B cell (primary cell): ENCODE results near the gene APP. TPM values are rescaled to one million over a fixed set of nuclear protein-coding genes. Genes with fewer than 3 reads are reported as not detected.

Source experiments
- ATAC-seq: fragments of 200-7000 bp; cut with Tn5 transposase; one replicate; pipeline ENCODE4 v1.10.0; 2021; ENCODE audit warnings: low read depth, mild to moderate bottlenecking, moderate number of reproducible peaks, moderate library complexity
- CTCF ChIA-PET: fragments of 350-600 bp; sonication (Branson Sonifier 250); formaldehyde crosslinking; loops from one replicate; lab custom pipeline; 2021; ENCODE audit warnings: antibody characterized with exemption, inconsistent platforms; lab: Charles Lee
- POLR2A ChIA-PET: fragments of 350-600 bp; sonication (Branson Sonifier 250); formaldehyde crosslinking; loops from one replicate; lab custom pipeline; 2021; ENCODE audit warnings: antibody characterized with exemption; lab: Charles Lee
- DNase-seq: peaks from one replicate; pipeline ENCODE4 v3.0.0; 2013
- H2AFZ ChIP-seq: 2 replicates; pipeline ENCODE4 v1.6.1; 2012; ENCODE audit warnings: mild to moderate bottlenecking, low read depth, low read length; ENCODE audit not compliant: insufficient read depth, poor library complexity, severe bottlenecking
- H3K27ac ChIP-seq, 2 donors: 1 replicate in 1 of 2; 2 replicates in 1 of 2; pipeline ENCODE4 v1.5.1; 2012 to 2013; ENCODE audit warnings: low read length in 2 of 2, mild to moderate bottlenecking in 2 of 2, moderate library complexity in 1 of 2
- H3K27me3 ChIP-seq, 4 experiments: fragments of 200-600 bp in 1 of 4; sonication (generic) in 1 of 4; replicated peaks in 1 of 4; 1 replicate in 2 of 4; 2 replicates in 2 of 4; pipeline versions ENCODE4 v1.6.1 to v1.7.0; 2013 to 2016; ENCODE audit warnings: low read length in 3 of 4, mild to moderate bottlenecking in 2 of 4, mixed read lengths in 1 of 4, moderate library complexity in 1 of 4; ENCODE audit not compliant: insufficient read depth in 4 of 4, control insufficient read depth in 3 of 4; ENCODE audit errors: control extremely low read depth in 1 of 4
- H3K36me3 ChIP-seq, 2 experiments: replicated peaks in 1 of 2; 1 replicate in 1 of 2; 2 replicates in 1 of 2; pipeline versions ENCODE4 v1.6.1 to v1.7.1; 2013; ENCODE audit warnings: low read length in 1 of 2; ENCODE audit not compliant: insufficient read depth in 2 of 2, control insufficient read depth in 1 of 2; ENCODE audit errors: control extremely low read depth in 1 of 2, extremely low read depth in 1 of 2
- H3K4me1 ChIP-seq, 2 donors: fragments of 200-600 bp in 1 of 2; sonication (generic) in 1 of 2; 1 replicate in 1 of 2; 2 replicates in 1 of 2; pipeline versions ENCODE4 v1.5.1 to v1.6.1; 2013 to 2017; ENCODE audit warnings: low read length in 2 of 2; ENCODE audit not compliant: control insufficient read depth in 2 of 2, insufficient read depth in 2 of 2
- H3K4me2 ChIP-seq: replicated peaks from 2 replicates; pipeline ENCODE3; 2012; ENCODE audit warnings: mild to moderate bottlenecking, low read depth, low read length; ENCODE audit not compliant: poor library complexity, severe bottlenecking
- H3K4me3 ChIP-seq, 5 experiments: fragments of 200-600 bp in 1 of 5; sonication (generic) in 1 of 5; 1 replicate in 3 of 5; 2 replicates in 2 of 5; pipeline versions ENCODE4 v1.5.1 to v1.7.0; 2011 to 2016; ENCODE audit warnings: low read length in 4 of 5, mild to moderate bottlenecking in 4 of 5, low read depth in 2 of 5, control low read depth in 1 of 5, moderate library complexity in 1 of 5; ENCODE audit not compliant: insufficient read depth in 1 of 5; ENCODE audit errors: control extremely low read depth in 1 of 5, extremely low read depth in 1 of 5
- H3K79me2 ChIP-seq: fragments of 200-600 bp; sonication (generic); one replicate; pipeline ENCODE4 v1.6.0; 2016; ENCODE audit warnings: low read length; ENCODE audit not compliant: control insufficient read depth, insufficient read depth
- H3K9ac ChIP-seq: fragments of 200-600 bp; sonication (generic); 2 replicates; pipeline ENCODE4 v1.6.1; 2017; ENCODE audit warnings: mild to moderate bottlenecking, low read length, moderate library complexity
- H3K9me3 ChIP-seq, 3 donors: one replicate each; pipeline versions ENCODE4 v1.6.1 to v1.7.1; 2013; ENCODE audit warnings: low read length in 2 of 3; ENCODE audit not compliant: control insufficient read depth in 2 of 3, insufficient read depth in 1 of 3; ENCODE audit errors: control extremely low read depth in 1 of 3
- H4K20me1 ChIP-seq: 2 replicates; pipeline ENCODE4 v1.6.0; 2012; ENCODE audit warnings: mild to moderate bottlenecking, low read length; ENCODE audit not compliant: insufficient read depth, control insufficient read depth, poor library complexity, severe bottlenecking
- H3K27ac Mint-ChIP-seq: one replicate; pipeline ENCODE4 v1.8.0; 2021; ENCODE audit warnings: mixed read lengths
- H3K27me3 Mint-ChIP-seq: one replicate; pipeline ENCODE4 v1.8.0; 2021; ENCODE audit warnings: mixed read lengths
- H3K4me1 Mint-ChIP-seq: one replicate; pipeline ENCODE4 v1.8.0; 2021; ENCODE audit warnings: mixed read lengths
- H3K4me3 Mint-ChIP-seq: one replicate; pipeline ENCODE4 v1.8.0; 2021; ENCODE audit warnings: mixed read lengths
- H3K9me3 Mint-ChIP-seq: one replicate; pipeline ENCODE4 v1.8.0; 2022; ENCODE audit warnings: mixed read lengths; ENCODE audit not compliant: insufficient read depth
- EZH2 ChIP-seq: IDR thresholded peaks from 2 replicates; pipeline ENCODE4 v1.6.1; 2012; ENCODE audit warnings: borderline replicate concordance, low read depth, mild to moderate bottlenecking, moderate library complexity, low read length; ENCODE audit not compliant: insufficient read depth, poor library complexity, severe bottlenecking
- WGBS: methylation state at CpG from one replicate; pipeline ENCODE4 v1.1.5; 2013; ENCODE audit warnings: missing lambda C conversion rate; ENCODE audit not compliant: insufficient coverage; 5-methylcytosine and 5-hydroxymethylcytosine counted together
- intact Hi-C: fragments of 100-400 bp; cut with micrococcal nuclease; formaldehyde crosslinking; loops from one replicate; pipeline ENCODE4 v1.10.0; 2022
- polyA plus RNA-seq: library from polyadenylated mRNA; depleted of rRNA; stranded (reverse); fragments of >200 nt; gene quantifications from 2 replicates; pipeline ENCODE4 v1.2.3, GENCODE V29; 2012
- total RNA-seq, 2 donors: library from RNA; stranded (reverse); fragments of 120-200 nt in 1 of 2; gene quantifications; 1 replicate in 1 of 2; 2 replicates in 1 of 2; pipeline versions ENCODE4 v1.2.3 to v1.2.4, GENCODE V29; 2013 to 2022
- TF ChIP-seq, protein P1 (sequence below): fragments of 200-600 bp; IDR thresholded peaks from one replicate; pipeline ENCODE4 v1.8.0; 2022; ENCODE audit warnings: antibody characterized with exemption, mild to moderate bottlenecking

The APP gene
- total and polyA plus RNA-seq, 2 donors (not counting 1 experiment from before 2014, with no cell fraction given): 28.3 to 34.7 TPM

GRCh38 chr21:26032263-26032662, 138.3 kb downstream of the APP start:
- CTCF ChIA-PET: interaction anchor here (1.0 to 1.7 kb wide), 2 partner anchors 23 to 136 kb away, joined by 3 to 12 read pairs; no protein-coding TSS in a partner anchor
- Histone ChIP-seq H4K20me1 (no peaks in the 10 kb centered on the region), H3K9me3 (no peaks in the 10 kb centered on the region), H3K4me1 (no peaks in the 10 kb centered on the region), H3K27me3 (no peaks in the 10 kb centered on the region), H3K36me3 (no peaks in the 10 kb centered on the region), H3K79me2 (no peaks in the 10 kb centered on the region), H2AFZ (no peak overlapping the region), H3K4me2 (no peak overlapping the region), H3K4me3 (no peak overlapping the region), H3K9ac (no peak overlapping the region), H3K27ac (no peak overlapping the region)
- intact Hi-C loops: no loop called here
- Mint-ChIP-seq H3K9me3 (peaks cover 5% of the 10 kb centered on the region), H3K4me3 (no peak overlapping the region), H3K27me3 (no peaks in the 10 kb centered on the region), H3K27ac (no peak overlapping the region), H3K4me1 (no peaks in the 10 kb centered on the region)
- DNase-seq (no peak), ATAC-seq (no peak)
- TF ChIP-seq, protein P1, sequence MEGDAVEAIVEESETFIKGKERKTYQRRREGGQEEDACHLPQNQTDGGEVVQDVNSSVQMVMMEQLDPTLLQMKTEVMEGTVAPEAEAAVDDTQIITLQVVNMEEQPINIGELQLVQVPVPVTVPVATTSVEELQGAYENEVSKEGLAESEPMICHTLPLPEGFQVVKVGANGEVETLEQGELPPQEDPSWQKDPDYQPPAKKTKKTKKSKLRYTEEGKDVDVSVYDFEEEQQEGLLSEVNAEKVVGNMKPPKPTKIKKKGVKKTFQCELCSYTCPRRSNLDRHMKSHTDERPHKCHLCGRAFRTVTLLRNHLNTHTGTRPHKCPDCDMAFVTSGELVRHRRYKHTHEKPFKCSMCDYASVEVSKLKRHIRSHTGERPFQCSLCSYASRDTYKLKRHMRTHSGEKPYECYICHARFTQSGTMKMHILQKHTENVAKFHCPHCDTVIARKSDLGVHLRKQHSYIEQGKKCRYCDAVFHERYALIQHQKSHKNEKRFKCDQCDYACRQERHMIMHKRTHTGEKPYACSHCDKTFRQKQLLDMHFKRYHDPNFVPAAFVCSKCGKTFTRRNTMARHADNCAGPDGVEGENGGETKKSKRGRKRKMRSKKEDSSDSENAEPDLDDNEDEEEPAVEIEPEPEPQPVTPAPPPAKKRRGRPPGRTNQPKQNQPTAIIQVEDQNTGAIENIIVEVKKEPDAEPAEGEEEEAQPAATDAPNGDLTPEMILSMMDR: no peak
- TF ChIP-seq EZH2: no peak
- WGBS: 88% methylated on average over 1 of the region's 2 CpGs
- POLR2A ChIA-PET: no interaction called here

DNA sequence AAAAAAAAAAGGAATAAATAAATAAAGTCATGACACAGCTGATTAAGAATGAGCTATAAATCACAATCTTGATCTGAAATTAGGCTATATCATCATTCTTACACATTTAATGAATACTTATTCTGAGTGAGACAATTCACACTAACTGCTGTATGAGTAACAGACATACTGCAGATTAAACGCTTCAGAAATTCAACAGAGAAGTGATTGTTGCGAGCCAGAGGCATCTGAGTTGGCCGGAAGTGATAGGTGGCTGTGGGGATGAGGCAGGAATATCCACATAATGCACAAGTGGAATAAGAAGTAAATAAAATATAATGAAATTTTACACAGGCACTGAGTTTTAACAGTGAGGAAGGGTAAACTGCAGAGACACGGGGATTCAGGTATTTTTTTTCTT, 142.4 kb downstream of the APP start:
- ChIA-PET POLR2A (no interaction called here), CTCF (no interaction called here)
- TF ChIP-seq EZH2: no peak
- TF ChIP-seq, protein P1: no peak
- Histone ChIP-seq H3K36me3 (no peaks in the 10 kb centered on the region), H3K9me3 (no peaks in the 10 kb centered on the region), H3K4me1 (no peaks in the 10 kb centered on the region), H3K9ac (no peak overlapping the region), H3K79me2 (no peaks in the 10 kb centered on the region), H3K4me2 (no peak overlapping the region), H4K20me1 (no peaks in the 10 kb centered on the region), H2AFZ (no peak overlapping the region), H3K27me3 (no peaks in the 10 kb centered on the region), H3K27ac (no peak overlapping the region), H3K4me3 (no peak overlapping the region)
- peaks cover under 1% of the 10 kb centered on the region for H3K9me3 Mint-ChIP-seq
- no peak overlapping the region for H3K27ac Mint-ChIP-seq
- H3K27me3 Mint-ChIP-seq: no peaks in the 10 kb centered on the region
- DNase-seq (no peak), ATAC-seq (no peak)
- H3K4me1 Mint-ChIP-seq: no peaks in the 10 kb centered on the region
- no peak overlapping the region for H3K4me3 Mint-ChIP-seq
- no CpG with 5 or more reads among the region's 4 CpGs for WGBS
- intact Hi-C loops: no loop called here
